Measurements from ENCODE around the gene CCDC8. TPM values are rescaled to one million over a fixed set of nuclear protein-coding genes. Genes with fewer than 3 reads are reported as not detected.

CCDC8 gene
- total RNA-seq, 3 donors from 2014 or later = 2.2 to 29.7 (median 16.4) TPM

- H3K36me3 ChIP-seq = no peaks in the 10 kb centered on the region
- H3K4me3 ChIP-seq = no peak overlapping the region
- no peaks in the 10 kb centered on the region for H3K4me1 ChIP-seq
- no peaks in the 10 kb centered on the region for H3K27me3 ChIP-seq
- H3K9me3 ChIP-seq = no peaks in the 10 kb centered on the region
- intact Hi-C loops (cut with DNase I; ENCODE audit: low total_unique reads) = no loop called here
- no peak for DNase-seq (ENCODE audit: low spot score in 2 of 2)
- H3K27ac ChIP-seq = peak overlapping the region in 1 of 2 donors; percentile 17
- TF ChIP-seq, protein P1, sequence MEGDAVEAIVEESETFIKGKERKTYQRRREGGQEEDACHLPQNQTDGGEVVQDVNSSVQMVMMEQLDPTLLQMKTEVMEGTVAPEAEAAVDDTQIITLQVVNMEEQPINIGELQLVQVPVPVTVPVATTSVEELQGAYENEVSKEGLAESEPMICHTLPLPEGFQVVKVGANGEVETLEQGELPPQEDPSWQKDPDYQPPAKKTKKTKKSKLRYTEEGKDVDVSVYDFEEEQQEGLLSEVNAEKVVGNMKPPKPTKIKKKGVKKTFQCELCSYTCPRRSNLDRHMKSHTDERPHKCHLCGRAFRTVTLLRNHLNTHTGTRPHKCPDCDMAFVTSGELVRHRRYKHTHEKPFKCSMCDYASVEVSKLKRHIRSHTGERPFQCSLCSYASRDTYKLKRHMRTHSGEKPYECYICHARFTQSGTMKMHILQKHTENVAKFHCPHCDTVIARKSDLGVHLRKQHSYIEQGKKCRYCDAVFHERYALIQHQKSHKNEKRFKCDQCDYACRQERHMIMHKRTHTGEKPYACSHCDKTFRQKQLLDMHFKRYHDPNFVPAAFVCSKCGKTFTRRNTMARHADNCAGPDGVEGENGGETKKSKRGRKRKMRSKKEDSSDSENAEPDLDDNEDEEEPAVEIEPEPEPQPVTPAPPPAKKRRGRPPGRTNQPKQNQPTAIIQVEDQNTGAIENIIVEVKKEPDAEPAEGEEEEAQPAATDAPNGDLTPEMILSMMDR (IDR thresholded peaks at IDR 0.05) = no peak
- TF ChIP-seq POLR2AphosphoS5 (IDR thresholded peaks at IDR 0.05) = no peak
- no peak for TF ChIP-seq POLR2A (IDR thresholded peaks at IDR 0.05)
Observed at GRCh38 chr19:46449228-46449627, 35.9 kb upstream of the CCDC8 start.

- Histone ChIP-seq H3K4me3 (no peak overlapping the region), H3K27me3 (no peaks in the 10 kb centered on the region), H3K27ac (peak overlapping the region in 1 of 2 donors; percentile 69), H3K4me1 (no peaks in the 10 kb centered on the region), H3K9me3 (no peaks in the 10 kb centered on the region), H3K36me3 (no peaks in the 10 kb centered on the region)
- TF ChIP-seq POLR2AphosphoS5 (IDR thresholded peaks at IDR 0.05) (no peak), POLR2A (IDR thresholded peaks at IDR 0.05) (no peak)
- TF ChIP-seq, protein P1 (IDR thresholded peaks at IDR 0.05) = no peak
- DNase-seq (ENCODE audit: low spot score in 2 of 2) = peak in 1 of 2 donors; percentile 60
- intact Hi-C loops (cut with DNase I; ENCODE audit: low total_unique reads) = no loop called here
Observed at GRCh38 chr19:46448601-46449000, 35.2 kb upstream of the CCDC8 start.

- Histone ChIP-seq H3K4me1 (no peaks in the 10 kb centered on the region), H3K36me3 (no peaks in the 10 kb centered on the region)
Observed at GRCh38 chr19:46447824-46448223, 34.5 kb upstream of the CCDC8 start.

DNA sequence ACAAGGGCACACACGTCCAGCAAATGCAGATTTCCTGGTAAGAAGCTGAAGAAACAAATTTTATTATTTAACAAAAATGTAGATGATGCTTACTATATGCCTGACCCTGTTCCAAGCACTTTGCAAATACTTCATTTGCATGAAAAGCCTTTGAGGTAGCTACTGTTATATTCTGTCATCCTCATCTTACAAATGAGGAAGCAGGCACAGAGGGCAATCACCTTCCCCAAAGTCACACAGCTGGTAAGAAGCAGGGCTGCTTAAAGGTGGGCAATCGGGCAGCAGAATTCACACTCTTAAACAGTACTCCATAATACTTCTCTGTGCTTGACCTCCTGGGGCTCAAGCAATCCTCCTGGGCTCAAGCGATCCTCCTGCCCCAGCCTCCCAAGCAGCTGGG lies 33.6 kb upstream of the CCDC8 start:
- no peaks in the 10 kb centered on the region for H3K27me3 ChIP-seq
- no peaks in the 10 kb centered on the region for H3K4me1 ChIP-seq
- no peak overlapping the region for H3K4me3 ChIP-seq
- no peak for DNase-seq (ENCODE audit: low spot score in 2 of 2)
- intact Hi-C loops (cut with DNase I; ENCODE audit: low total_unique reads) = no loop called here
- H3K27ac ChIP-seq = peak overlapping the region in 1 of 2 donors; percentile 69
- no peaks in the 10 kb centered on the region for H3K36me3 ChIP-seq
- no peaks in the 10 kb centered on the region for H3K9me3 ChIP-seq
- TF ChIP-seq, protein P1 (IDR thresholded peaks at IDR 0.05) = no peak

More at GRCh38 chr19:46447824-46448223, 34.5 kb upstream of the CCDC8 start:
- H3K9me3 ChIP-seq = no peaks in the 10 kb centered on the region
- no peak for DNase-seq (ENCODE audit: low spot score in 2 of 2)
- H3K27ac ChIP-seq = peak overlapping the region; percentile 55 to 69
- intact Hi-C loops (cut with DNase I; ENCODE audit: low total_unique reads) = no loop called here
- TF ChIP-seq POLR2A (IDR thresholded peaks at IDR 0.05) (no peak), POLR2AphosphoS5 (IDR thresholded peaks at IDR 0.05) (no peak)
- TF ChIP-seq, protein P1 (IDR thresholded peaks at IDR 0.05) = no peak
- H3K27me3 ChIP-seq = no peaks in the 10 kb centered on the region
- H3K4me3 ChIP-seq = no peak overlapping the region

- no peak for TF ChIP-seq POLR2A (IDR thresholded peaks at IDR 0.05)
- TF ChIP-seq, protein P1 (IDR thresholded peaks at IDR 0.05) = no peak
- TF ChIP-seq POLR2AphosphoS5 (IDR thresholded peaks at IDR 0.05) = no peak
- Histone ChIP-seq H3K36me3 (no peaks in the 10 kb centered on the region), H3K4me3 (no peak overlapping the region), H3K4me1 (no peaks in the 10 kb centered on the region), H3K27me3 (no peaks in the 10 kb centered on the region), H3K9me3 (no peaks in the 10 kb centered on the region), H3K27ac (no peak overlapping the region)
- DNase-seq (ENCODE audit: low spot score in 2 of 2) = no peak
- intact Hi-C loops (cut with DNase I; ENCODE audit: low total_unique reads) = no loop called here
Observed at GRCh38 chr19:46446021-46446420, 32.7 kb upstream of the CCDC8 start.
